GM18499 (cell line): Measurements from ENCODE around the gene OXNAD1.

ENCODE experiments used
- ATAC-seq: cut with Tn5 transposase; IDR thresholded peaks from one replicate; pipeline ENCODE4 v1.9.1; 2021; ENCODE audit warnings: moderate number of reproducible peaks; ENCODE audit not compliant: insufficient read depth, unreplicated experiment

The OXNAD1 gene

DNA sequence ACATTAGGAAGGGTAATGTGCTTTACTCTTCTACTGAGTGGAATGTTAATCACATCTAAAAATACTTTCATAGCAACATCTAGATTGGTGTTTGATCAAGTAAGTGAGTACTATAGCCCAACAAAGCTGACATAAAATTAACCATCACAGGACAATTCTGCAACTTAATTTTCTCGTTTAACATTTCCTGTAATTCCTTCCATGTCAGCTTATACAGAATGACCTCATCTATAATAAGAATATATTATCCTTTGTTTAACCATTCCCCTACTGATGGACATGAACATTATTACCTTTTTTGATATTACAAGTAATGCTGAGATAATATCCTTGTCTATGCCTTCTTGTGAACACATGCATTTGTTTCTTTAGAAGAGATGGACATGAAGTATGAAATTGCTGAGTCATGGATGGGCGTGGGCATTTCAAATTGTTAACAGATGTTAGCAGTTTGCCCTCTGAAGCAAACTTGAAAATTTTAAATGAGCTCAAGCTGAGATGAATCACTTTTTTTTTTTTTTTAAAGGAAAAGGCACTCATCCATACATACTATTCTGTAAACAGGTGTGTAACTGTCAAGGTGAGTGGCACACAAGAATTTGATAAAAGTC is 85.1 kb downstream of the OXNAD1 start:
- no peak for ATAC-seq

DNA sequence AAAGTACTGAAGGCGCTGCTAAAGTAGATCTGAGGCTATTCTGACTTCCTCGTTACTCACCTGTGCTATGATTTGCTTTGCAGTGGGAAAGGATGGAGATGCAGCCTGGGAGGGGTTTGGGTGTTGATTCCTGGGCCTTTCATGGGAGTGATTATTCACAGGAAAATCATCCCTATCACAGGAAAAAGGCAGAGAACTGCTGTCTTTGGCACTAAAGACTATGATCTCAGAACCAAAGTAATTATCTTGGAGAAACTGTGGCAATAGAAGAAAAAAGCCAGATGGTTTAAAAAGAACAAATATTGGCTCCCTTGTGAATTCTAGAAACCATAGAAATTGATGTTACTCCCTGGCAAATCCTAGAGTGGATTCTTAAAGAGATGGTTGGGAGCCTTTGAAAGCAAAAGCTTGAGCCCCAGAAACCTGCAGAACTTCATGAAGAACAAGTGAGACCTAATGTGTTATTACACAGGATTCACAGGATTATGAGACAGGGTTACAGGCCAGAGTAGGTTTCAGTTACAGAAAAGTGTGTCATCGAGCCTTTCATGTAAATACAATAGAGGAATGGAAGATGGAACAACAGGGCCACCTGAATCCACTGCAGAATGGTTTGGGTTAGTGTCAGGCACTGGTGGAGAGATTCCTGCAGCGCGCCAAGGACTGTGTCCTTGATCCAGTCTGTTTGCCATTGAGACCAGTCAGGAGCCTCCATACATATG is 85.7 kb downstream of the OXNAD1 start:
- no peak for ATAC-seq

DNA sequence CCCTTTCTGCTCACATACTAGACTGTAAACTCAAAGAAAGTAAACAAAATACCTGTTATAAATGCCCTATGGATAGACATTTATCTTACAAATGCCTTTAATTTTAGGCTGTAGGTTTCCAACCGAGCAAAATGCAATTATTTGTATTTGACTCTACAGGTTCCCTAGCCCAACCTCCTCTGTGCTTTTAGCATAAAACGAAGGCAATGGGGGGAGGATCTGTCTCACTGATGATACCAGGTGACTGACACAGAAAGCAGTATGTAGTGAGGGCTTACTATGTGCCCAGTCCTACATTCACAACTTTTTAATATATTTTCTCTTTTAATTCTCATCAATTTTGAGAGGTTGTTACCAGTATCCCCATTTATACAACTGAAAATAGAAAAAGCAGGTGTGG is 87.4 kb downstream of the OXNAD1 start:
- no peak for ATAC-seq

DNA sequence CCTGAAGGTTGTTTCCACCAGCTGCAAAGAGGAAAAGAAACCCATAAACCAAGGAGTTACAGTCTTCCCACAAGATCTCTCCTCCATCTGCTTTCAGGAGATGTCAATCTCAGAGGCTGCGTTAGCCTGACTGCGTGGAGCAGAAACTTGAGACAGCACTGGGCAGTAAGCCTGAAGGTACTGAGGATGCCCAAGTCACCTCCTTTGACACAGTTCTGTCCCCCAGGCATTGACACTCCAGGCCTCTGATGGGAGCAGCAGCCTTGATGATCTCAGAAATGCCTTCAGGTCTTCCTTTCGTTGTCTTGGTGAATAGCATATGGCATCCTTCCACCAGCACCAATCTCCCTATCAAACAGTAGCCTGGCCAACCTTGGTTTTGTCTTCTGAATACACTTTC is 89.3 kb downstream of the OXNAD1 start:
- no peak for ATAC-seq
